Measurements from ENCODE around the gene ULBP1.

DNA sequence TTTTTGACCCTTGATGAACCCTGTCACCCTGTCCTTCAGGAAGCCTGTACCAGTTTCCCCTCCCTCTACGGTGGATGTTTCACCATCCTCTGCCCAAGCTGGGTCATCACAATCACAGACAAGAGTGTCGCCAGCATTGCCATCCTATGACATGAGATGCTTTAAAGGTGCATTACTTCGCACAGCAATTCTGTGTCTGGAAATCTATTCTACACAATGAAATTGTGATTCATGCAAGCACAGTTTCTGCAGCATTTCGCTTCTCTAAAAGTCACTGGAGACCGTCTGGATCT lies 24.4 kb upstream of the ULBP1 start:
- no peak for TF ChIP-seq CTCF (IDR thresholded peaks at IDR 0.05)
- TF ChIP-seq POLR2A (IDR thresholded peaks at IDR 0.05): no peak
